HG03521 (cell line): ENCODE measurements around the gene CSNK2A3.

Experiments used
- ATAC-seq: cut with Tn5 transposase; IDR thresholded peaks from one replicate; pipeline ENCODE4 v1.9.1; 2021; ENCODE audit warnings: mild to moderate bottlenecking, moderate library complexity; ENCODE audit not compliant: unreplicated experiment

CSNK2A3 gene

DNA sequence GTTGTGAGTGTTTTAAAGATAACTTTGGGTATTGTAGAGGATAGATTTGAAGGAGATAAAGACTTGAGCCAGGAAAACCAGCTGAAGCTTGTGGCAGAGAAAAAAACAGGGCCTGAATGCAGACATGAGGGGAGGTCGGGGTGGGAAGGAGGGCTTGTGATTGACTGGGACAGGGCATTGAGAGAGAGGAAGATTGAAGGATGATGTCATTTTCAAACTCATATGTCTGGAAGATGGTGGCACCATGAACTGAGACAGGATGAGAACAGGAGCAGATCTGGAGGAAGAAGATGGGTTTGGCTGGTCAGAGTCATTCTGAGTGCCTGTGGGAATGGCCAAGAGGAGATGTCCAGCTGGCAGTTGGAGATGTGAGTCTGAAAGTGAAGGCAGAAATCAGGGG, 14.7 kb downstream of the CSNK2A3 start:
- ATAC-seq, result no peak

DNA sequence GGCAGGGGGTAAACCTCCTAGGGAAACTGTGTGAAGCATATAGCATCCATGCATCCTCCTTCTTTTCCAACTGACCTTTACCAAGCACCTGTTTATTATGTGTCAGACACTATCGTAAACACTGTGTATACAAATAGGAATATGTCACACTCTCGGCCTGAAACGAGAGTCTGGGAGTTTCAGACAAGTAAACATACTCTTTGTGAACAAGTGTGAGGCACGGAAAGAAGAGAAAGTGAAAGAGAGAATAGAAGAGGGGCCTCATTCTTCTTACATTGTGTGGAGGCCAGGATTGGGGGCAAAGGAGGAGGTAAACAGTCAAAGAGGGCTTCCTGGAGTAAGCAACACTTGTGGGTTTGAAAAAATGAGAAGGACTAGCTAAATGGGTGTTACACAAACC, 16.4 kb downstream of the CSNK2A3 start:
- no peak for ATAC-seq

DNA sequence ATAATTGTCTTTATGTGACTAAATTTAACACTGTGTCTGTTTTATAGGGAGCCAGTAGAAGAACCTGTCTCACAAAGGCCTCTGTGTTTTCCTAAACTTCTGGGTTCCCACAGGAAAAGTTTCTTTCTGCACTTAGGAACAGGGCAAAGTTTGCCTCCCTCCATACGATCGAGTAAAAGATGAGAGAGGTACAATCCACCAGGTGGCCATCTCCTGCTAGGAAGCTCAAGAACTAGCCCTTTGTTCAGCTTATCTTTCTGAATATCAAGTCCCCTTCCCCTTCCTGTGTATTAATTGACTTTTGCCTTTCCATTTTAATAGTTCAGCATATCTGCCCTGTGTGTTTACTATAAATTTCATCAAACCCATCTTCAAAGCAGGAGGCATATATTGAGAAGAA, 18.0 kb downstream of the CSNK2A3 start:
- ATAC-seq, result no peak

DNA sequence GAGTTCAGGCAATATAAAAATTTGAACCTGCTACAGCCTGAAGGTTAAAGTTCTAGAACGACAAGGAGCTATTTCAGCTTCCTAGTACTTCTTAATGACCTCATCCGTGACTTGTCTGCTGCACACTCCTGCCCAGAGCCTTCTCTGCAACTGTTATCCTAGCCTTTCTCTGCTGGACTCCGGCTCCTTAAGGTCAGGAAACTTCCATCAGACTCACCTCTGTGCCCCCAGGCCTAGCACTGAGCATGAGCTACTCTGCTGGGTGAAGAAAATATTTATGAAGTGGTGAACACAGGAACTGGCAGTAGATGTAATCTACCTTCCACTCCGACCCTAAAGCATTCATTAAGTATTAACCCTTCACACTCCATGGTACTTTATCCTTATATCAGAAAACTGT, 18.4 kb downstream of the CSNK2A3 start:
- no peak for ATAC-seq

DNA sequence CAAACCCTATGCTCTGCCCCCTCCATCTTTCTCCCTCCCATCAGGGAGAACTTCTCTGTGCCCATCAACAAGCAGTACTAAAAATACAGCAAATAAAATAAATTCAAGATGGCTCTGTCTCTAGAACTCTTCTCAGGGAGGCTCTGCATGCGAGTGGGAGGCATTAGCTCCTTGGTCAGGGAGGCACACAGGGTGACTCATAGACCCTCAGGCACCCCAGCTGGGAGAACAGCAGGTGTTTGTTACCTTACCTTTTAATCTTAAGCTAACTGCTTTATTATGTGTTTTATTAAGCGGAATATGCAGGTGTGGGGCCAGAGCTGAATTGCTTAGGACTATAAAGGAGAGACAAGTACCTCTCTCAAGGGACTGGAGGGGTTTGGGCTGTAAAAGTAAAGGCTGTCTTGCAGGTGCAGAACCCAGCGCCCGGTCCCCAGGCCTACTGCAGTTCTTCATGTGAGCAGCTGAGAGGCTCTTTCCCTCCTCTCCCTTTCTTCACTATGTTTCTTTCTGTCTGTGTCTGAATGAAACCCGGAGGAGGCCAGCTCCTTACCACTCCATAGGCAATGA, 20.8 kb downstream of the CSNK2A3 start:
- ATAC-seq, result no peak

DNA sequence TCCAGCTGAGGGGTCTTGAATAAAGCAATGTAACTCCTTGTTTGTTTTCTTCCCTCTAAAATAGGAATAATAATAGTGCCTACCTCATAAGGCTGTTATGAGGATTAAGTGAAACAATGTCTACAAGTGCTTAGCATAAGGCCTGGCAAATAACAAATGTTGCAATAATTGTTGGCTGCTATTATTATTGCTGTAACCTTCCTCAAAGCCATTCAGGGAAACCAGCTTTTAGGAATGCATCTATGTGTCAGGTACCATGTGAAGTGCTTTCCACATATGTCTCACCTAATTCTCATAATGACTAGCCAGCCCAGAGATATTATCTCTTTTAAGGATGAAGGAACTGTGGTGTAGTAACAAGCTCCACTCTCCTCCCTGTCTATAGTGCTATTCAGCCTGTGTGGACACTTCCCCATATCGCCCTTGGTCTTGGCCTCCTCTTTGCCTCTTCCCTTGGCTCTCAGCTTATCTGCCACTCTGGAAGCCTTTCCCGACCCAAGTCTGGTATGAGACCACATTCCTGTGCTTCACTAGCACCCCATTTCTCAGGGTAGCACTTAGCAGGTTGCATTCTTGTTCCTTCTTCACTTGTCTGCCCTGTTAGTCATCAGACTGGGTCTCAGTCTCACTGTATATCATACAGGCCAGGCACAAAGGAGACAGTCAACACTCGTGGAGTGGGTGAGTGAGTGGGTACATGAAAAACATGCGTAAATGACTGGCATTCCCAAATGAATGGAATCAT, 23.8 kb downstream of the CSNK2A3 start:
- ATAC-seq, result no peak

DNA sequence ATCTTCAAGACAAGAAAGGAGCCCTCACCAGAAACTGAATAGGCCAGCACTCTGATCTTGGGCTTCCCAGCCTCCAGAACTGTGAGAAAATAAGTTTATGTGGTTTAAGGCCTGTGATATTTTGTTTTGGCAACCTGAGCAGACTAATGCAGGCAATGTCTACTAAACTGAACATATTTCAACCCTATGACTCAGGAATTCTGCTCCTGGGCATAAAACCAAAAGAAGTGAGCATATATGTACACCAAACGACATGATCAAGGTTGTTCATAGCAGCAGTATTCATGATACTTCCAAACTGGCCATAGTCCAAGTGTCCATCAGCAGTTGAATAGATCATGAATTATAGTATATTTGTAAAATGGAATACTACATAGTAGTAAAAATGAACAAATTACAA, 29.0 kb downstream of the CSNK2A3 start:
- ATAC-seq, result no peak

DNA sequence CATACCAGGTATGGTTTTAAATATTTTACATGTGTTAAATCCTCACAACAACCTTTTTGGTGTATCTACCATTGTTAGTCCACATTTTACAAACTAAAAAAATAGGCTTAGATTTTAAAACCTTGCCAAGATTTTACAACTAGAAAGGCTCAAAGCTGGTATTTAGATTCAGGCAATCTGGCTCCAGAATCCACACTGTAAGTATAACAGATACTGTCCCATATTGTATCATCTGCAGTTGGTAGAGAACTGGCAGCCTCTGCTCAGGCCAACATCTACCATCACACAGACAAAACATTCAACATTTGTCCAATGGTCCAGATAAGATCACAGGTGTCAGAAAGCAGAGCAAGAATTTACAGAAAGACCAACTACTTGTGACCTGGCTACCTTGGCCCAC, 30.9 kb downstream of the CSNK2A3 start:
- ATAC-seq, result no peak

DNA sequence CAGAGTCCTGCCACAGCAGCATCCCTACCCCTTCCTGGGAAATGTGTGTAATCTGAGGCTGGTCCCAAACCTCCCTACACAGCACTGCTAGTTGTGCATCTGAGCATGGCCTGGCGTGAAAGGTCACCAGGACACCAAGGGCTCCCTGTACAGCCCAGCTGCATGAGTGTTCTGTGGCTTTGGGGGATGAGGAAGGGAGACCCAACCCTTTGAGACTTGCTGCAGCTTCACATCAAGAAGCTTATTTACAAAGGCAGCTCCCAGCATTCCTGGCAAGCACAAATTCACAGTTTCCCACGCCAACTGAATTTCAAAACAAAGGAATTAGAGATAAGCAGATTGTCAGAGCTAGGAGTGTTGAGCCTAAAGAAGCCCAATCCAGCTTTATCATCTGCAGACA, 32.2 kb downstream of the CSNK2A3 start:
- ATAC-seq, result no peak

DNA sequence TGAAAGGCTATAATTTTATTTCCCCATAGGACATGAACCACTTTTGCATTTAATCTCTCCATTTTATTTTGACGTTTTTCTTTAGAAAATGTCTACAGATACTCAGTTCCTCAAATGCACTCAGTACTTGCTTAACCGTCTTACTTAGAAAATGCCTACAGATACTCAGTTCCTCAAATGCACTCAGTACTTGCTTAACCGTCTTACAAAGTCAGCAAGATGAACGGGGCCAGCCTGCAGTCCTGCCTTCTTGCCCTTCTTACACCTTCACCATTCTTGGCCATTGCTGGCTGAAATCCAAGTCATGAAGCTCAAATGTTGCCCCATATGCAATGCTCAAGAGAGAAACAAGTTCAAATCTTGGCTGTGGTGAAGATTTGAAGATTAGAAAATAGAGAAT, 34.1 kb downstream of the CSNK2A3 start:
- peak; percentile 48 for ATAC-seq

DNA sequence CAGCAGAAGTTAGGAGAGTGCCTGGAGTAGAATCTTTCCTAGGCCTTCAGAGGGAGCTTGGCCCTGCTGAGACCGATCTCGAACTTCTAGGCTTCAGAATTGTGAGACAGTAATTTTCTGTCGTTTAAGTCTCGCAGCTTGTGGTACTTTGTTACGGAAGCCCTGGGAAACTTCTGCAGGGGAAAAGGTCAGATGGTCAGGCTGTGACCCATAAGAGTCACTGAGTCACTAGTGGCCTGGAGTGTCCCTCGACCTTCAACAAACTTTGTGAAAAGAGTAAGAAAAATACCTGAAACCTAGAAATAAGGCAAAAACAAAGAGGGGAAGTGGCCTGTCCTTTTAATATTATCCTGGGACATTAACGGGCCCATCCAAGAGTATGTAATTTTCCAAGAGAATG, 34.6 kb downstream of the CSNK2A3 start:
- no peak for ATAC-seq

DNA sequence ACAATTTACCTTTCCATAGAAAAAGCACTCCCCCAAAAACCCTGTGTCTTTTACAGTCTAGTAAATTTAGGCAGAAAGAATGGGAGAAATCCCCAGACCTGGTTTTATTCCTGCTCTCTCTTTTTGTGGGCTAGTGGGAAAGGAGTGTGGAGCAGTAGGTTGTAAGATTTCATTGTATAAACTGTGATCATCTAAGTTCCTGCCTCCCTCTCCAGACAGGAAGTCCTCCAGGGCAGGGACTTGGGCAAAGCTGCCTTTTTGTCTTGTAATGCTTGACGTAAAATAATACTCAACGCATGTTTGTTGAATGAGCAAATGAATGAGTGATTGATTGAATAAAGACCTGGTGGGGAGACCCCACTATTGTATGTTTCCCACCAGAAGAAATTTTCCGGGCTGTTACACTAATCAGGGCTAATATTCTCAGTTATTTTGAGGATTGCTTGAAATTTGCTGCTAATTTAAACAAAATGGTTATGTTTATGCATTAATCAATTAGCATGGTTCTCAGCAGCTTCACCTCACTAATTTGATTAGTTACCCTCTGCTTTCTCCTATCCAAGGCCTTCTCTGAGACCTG, 36.3 kb downstream of the CSNK2A3 start:
- no peak for ATAC-seq

DNA sequence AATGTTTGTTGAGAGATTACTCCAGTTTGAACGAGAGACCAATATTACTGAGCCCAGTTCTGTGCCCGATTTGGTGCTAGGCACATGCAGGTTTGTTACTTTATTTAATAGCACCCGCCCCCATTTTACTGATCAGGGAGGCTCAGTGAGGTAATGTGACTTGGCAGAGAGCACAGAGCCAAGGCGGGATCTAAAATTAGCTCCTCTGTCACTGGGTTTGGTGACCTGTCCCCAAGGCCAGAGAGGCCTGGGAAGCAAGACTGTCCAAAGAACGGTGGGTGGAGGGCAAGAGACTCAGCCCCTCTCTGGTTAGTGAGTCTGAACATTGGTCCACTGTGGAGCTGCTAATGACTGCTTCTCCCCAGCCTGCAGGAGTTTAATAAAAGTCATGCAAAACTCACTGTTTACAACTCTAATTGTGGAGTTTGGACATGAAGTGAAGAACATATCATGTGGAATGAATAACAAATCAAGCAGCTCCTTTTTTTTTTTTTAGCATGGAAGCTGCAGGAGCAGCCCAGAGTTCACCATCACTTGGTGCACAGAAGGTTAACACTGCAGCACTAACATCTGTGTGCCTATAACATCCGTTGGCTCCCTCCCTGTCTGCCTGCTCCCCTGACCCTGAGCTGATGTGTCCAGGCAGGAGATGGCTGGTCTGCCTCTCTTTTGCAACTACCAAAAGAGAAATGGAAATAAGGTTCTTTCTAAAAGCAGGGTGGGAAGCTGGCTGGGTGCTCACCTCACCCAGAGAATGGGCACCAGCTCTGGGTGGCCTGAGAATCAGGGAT, 39.0 kb downstream of the CSNK2A3 start:
- no peak for ATAC-seq

DNA sequence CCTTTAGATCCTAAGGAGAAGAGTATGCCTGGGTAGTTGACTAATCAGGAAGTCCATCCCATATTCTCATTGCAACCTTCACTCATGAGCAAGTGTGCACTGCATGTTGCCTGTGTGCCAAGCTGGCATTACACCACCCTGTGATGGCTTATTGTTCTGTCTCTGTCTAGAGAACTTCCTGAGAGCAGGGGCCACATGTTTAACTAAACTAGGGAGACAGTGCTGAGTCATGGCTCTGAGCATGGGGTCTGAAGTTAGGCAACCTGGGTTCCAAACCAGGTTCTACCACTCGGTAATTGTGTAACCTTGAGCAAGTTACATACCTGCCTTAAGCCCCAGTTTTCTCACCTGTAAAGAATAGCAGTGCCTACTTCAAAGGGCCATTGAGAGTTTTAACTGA, 39.6 kb downstream of the CSNK2A3 start:
- ATAC-seq, result no peak

DNA sequence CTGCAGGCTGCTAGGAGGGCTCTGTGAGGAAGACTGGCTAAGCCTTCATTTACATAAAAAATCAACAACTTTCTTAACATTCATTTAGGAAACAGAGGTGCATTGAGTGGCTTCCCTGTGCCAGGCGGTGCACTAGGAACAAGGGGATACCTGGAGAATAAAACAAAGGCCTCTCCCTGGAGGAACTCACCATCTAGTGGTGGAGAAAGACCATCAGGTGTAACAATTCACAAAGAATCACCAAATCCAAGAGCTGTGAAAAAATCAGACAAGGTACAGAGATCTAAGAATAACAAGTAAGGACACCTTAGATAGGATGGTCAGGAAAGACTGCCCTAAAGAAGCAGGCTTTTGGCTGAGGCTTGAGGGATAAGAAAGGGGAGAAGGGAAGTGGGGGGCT, 40.3 kb downstream of the CSNK2A3 start:
- ATAC-seq, result no peak

DNA sequence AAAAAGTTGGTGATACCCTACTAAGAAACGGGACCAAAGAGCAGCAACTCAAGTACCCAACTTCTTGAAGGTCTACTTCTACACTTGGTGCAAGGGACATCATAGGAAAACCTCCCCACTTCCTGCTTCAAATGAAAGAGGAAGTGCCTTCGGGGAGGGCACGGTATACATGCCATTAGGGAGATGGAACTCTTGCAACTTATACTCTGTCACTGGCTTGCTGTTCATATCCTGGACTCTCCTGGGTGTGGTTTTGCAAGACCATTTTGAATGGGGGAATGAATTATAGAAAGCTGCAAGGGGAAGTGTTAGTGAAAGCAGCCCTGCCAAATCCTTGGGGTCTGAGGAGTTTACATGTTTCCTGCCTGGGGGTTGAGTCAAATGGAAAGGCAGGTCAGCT, 41.9 kb downstream of the CSNK2A3 start:
- no peak for ATAC-seq

DNA sequence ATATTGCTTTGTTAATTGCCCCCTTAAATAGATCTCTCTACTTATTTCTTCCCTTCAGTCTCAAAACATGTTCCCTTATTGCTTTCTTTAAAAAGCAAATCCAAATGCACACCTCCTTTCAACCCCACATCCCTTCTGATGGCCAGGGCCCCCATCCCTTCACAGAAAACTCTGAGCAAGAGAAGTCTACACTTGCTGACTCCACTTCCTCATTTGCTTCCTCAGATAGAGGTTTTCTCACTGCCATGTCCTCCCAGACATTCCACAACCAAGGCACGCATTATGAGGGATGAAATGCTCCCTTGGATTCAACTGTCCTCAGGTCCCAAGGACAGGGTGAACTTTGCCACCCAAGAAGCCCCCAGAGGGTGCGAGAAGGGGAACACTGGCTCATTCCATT, 43.1 kb downstream of the CSNK2A3 start:
- ATAC-seq, result no peak

DNA sequence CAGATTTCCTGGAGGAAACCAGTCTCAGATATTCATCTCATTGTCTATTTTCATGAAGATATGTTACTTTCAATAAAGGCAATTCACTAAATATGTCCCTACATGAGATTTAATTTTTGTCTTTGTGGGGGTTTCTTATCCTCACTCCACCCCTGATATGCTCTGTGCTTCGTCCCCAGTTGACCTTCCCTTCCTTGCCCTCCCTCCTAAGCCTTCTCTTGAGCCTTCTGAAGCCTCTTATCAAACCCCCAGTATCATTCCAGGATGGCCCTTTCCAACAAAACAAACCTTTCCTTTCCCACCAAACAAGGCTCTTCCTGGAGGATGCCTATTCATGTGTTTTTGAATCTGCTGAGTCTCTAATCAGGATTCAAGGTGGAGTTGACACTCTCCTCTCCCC, 44.8 kb downstream of the CSNK2A3 start:
- no peak for ATAC-seq

DNA sequence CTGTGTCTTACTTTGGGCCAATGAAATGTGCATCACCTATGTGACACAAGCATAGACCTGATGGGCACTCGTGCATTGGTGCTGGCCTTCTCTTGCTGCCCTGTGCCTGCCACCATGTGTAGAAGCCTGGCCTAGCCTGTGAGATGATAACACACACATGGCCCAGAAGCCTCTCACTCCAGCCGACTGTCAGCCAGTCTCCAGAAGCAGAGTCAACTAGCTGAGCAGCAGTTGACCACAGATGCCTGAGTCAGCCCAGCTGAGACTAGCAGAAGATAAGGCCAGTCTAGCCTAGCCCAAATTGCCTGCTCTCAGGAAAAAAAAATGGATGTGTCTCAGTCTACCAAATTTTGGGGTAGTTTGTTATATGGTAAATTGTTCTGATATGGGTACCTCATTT, 46.2 kb downstream of the CSNK2A3 start:
- no peak for ATAC-seq

DNA sequence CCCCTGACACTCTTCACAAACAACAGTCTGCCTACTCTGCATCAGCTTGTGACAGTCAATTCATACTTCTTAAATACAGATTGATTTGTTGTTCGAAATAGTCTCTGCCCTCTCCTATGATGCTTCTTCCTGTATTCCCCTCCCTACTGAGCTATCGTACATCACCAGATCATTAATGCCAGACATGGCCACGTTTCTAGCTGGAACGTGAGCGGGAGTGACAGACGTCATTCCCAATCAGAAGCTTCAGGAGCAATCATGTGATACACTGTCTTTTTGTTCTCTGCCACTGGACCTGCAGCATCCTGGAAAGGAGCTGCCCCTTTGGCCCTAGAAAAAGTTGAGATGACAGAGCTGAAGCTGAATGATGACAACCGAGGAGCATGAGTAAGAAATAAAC, 48.5 kb downstream of the CSNK2A3 start:
- no peak for ATAC-seq

DNA sequence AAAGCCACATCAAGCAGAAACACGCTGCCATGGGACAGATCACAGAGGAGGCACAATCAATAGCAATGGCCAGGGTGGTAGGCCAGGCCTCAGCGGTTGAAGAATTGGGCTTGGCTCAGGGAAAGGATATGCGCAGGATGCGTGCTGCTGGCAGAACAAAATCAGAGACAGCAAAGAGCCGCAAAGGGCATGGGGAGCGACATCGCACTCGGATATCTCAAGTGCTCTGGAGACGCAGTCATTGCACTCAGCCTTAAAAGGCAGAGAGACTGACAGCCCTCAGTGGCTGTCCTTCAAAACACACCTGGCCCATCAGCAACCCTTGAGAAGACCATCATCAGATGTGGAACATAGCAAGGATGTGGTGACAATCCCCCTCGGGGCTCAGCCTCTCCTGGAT, 50.5 kb downstream of the CSNK2A3 start:
- no peak for ATAC-seq
